H1 (cell line): ENCODE measurements around the gene TPRN. TPM values are rescaled to one million over a fixed set of nuclear protein-coding genes. Genes with fewer than 3 reads are reported as not detected.

Experiments
- CTCF ChIA-PET: fragments of 300-600 bp; sonication (Branson Sonifier 250); formaldehyde crosslinking; loops from one replicate; lab custom pipeline; 2021; ENCODE audit not compliant: partially characterized antibody; lab: Charles Lee
- POLR2A ChIA-PET: fragments of 300-600 bp; sonication (Branson Sonifier 250); formaldehyde crosslinking; loops from one replicate; lab custom pipeline; 2021; ENCODE audit warnings: inconsistent platforms; ENCODE audit not compliant: partially characterized antibody; lab: Charles Lee
- DNase-seq, 2 experiments: peaks; one replicate each; pipeline versions ENCODE4 v3.0.0 to v3.0.0-alpha.2; 2010 to 2022; ENCODE audit warnings: low spot score in 2 of 2, low read depth in 1 of 2, mixed read lengths in 1 of 2
- FAIRE-seq: peaks from 2 replicates; lab custom pipeline; 2011; peaks lifted over from hg19 to GRCh38; lab: Jason Lieb, UNC
- H2AFZ ChIP-seq: 2 replicates; pipeline ENCODE4 v1.8.1; 2012; ENCODE audit warnings: low read length, inconsistent platforms
- H2AK5ac ChIP-seq: 2 replicates; pipeline ENCODE4 v1.6.1; 2013; ENCODE audit warnings: low read depth, low read length
- H2BK120ac ChIP-seq: replicated peaks from 2 replicates; pipeline ENCODE3; 2013; ENCODE audit warnings: low read depth, low read length, inconsistent platforms
- H2BK12ac ChIP-seq: 2 replicates; pipeline ENCODE4 v1.6.1; 2013; ENCODE audit warnings: low read depth, low read length
- H2BK15ac ChIP-seq: 2 replicates; pipeline ENCODE4 v1.6.1; 2013; ENCODE audit warnings: low read length
- H2BK20ac ChIP-seq: 2 replicates; pipeline ENCODE4 v1.6.1; 2013; ENCODE audit warnings: low read length
- H2BK5ac ChIP-seq: 2 replicates; pipeline ENCODE4 v1.6.1; 2013; ENCODE audit warnings: low read depth, low read length
- H3K14ac ChIP-seq: 2 replicates; pipeline ENCODE4 v1.6.1; 2013; ENCODE audit warnings: inconsistent platforms; ENCODE audit not compliant: insufficient read length
- H3K18ac ChIP-seq: 2 replicates; pipeline ENCODE4 v1.6.1; 2013; ENCODE audit warnings: low read length; ENCODE audit errors: extremely low read depth
- H3K23ac ChIP-seq: 2 replicates; pipeline ENCODE4 v1.6.1; 2013; ENCODE audit warnings: inconsistent platforms; ENCODE audit not compliant: insufficient read length
- H3K23me2 ChIP-seq: 2 replicates; pipeline ENCODE4 v1.6.1; 2013; ENCODE audit warnings: low read depth, low read length
- H3K27ac ChIP-seq: 2 replicates; pipeline ENCODE4 v1.6.1; 2011; ENCODE audit warnings: low read depth, low read length, inconsistent platforms
- H3K27me3 ChIP-seq, 4 experiments: replicated peaks in 1 of 4; 1 replicate in 1 of 4; 2 replicates in 3 of 4; pipeline versions ENCODE4 v1.6.1 to v1.8.1; 2011 to 2013; ENCODE audit warnings: low read length in 3 of 4, mild to moderate bottlenecking in 3 of 4, inconsistent platforms in 2 of 4, mixed read lengths in 2 of 4, moderate library complexity in 1 of 4; ENCODE audit not compliant: control insufficient read depth in 3 of 4, insufficient read depth in 3 of 4; ENCODE audit errors: extremely low read depth in 1 of 4
- H3K36me3 ChIP-seq, 4 experiments: 2 replicates each; pipeline versions ENCODE4 v1.6.1 to v1.8.1; 2011 to 2013; ENCODE audit warnings: mild to moderate bottlenecking in 4 of 4, low read length in 3 of 4, moderate library complexity in 2 of 4, control low read depth in 1 of 4, inconsistent platforms in 1 of 4; ENCODE audit not compliant: insufficient read depth in 4 of 4, control insufficient read depth in 2 of 4
- H3K4ac ChIP-seq: replicated peaks from 2 replicates; pipeline ENCODE3; 2013; ENCODE audit warnings: low read length, low read depth, mixed read lengths, inconsistent platforms; ENCODE audit not compliant: insufficient read length
- H3K4me1 ChIP-seq, 4 experiments: replicated peaks in 1 of 4; 1 replicate in 1 of 4; 2 replicates in 3 of 4; pipeline versions ENCODE4 v1.6.1 to v1.8.1; 2011 to 2013; ENCODE audit warnings: low read length in 3 of 4, inconsistent platforms in 2 of 4, mixed read lengths in 1 of 4; ENCODE audit not compliant: insufficient read depth in 4 of 4, control insufficient read depth in 3 of 4
- H3K4me2 ChIP-seq, 2 experiments: 2 replicates each; pipeline versions ENCODE4 v1.6.1 to v1.8.1; 2011 to 2013; ENCODE audit warnings: low read depth in 2 of 2, low read length in 2 of 2, control low read depth in 1 of 2, inconsistent platforms in 1 of 2, mild to moderate bottlenecking in 1 of 2; ENCODE audit not compliant: insufficient read depth in 1 of 2
- H3K4me3 ChIP-seq, 4 experiments: fragments of 200-600, 300-600 bp in 1 of 4; sonication (generic), shearing (Covaris generic), sonication (Bioruptor Twin) in 1 of 4; 2 replicates each; pipeline versions ENCODE4 v1.5.1 to v1.8.1; 2011 to 2016; ENCODE audit warnings: low read length in 4 of 4, low read depth in 3 of 4, control low read depth in 2 of 4, inconsistent platforms in 2 of 4, mild to moderate bottlenecking in 2 of 4, mixed read lengths in 1 of 4, moderate library complexity in 1 of 4; ENCODE audit not compliant: insufficient read depth in 2 of 4; ENCODE audit errors: extremely low read depth in 1 of 4
- H3K56ac ChIP-seq: replicated peaks from 2 replicates; pipeline ENCODE3; 2013; ENCODE audit warnings: low read depth, mild to moderate bottlenecking, mixed read lengths, low read length, inconsistent platforms; ENCODE audit not compliant: insufficient read length
- H3K79me1 ChIP-seq: 2 replicates; pipeline ENCODE4 v1.6.1; 2013; ENCODE audit warnings: low read depth, low read length, control low read depth
- H3K79me2 ChIP-seq, 2 experiments: 2 replicates each; pipeline versions ENCODE4 v1.6.1 to v1.8.1; 2012 to 2013; ENCODE audit warnings: low read length in 2 of 2, mild to moderate bottlenecking in 2 of 2, inconsistent platforms in 1 of 2; ENCODE audit not compliant: insufficient read depth in 2 of 2, control insufficient read depth in 1 of 2
- H3K9ac ChIP-seq, 4 experiments: replicated peaks in 1 of 4; 1 replicate in 1 of 4; 2 replicates in 3 of 4; pipeline versions ENCODE4 v1.6.1 to v1.8.1; 2011 to 2013; ENCODE audit warnings: low read depth in 3 of 4, low read length in 3 of 4, control low read depth in 2 of 4, mild to moderate bottlenecking in 2 of 4, moderate library complexity in 2 of 4, inconsistent platforms in 1 of 4; ENCODE audit errors: extremely low read depth in 1 of 4
- H3K9me3 ChIP-seq, 2 experiments: 2 replicates each; pipeline versions ENCODE4 v1.6.1 to v1.8.1; 2012 to 2013; ENCODE audit warnings: mild to moderate bottlenecking in 2 of 2, moderate library complexity in 2 of 2, control low read depth in 1 of 2, inconsistent platforms in 1 of 2, low read depth in 1 of 2, low read length in 1 of 2, mixed read lengths in 1 of 2; ENCODE audit not compliant: insufficient read depth in 2 of 2
- H4K20me1 ChIP-seq, 2 experiments: replicated peaks in 1 of 2; 2 replicates each; pipeline versions ENCODE3 to v1.8.1; 2011 to 2013; ENCODE audit warnings: inconsistent platforms in 2 of 2, low read length in 2 of 2, mild to moderate bottlenecking in 1 of 2; ENCODE audit not compliant: insufficient read depth in 2 of 2, control insufficient read depth in 1 of 2
- H4K5ac ChIP-seq: 2 replicates; pipeline ENCODE4 v1.6.1; 2013; ENCODE audit warnings: low read length, low read depth, mixed read lengths, inconsistent platforms; ENCODE audit not compliant: insufficient read length
- H4K8ac ChIP-seq: 2 replicates; pipeline ENCODE4 v1.8.0; 2013; ENCODE audit warnings: mild to moderate bottlenecking, moderate library complexity, low read length, inconsistent platforms; ENCODE audit not compliant: insufficient read depth; ENCODE audit errors: extremely low read depth
- H4K91ac ChIP-seq: replicated peaks from 2 replicates; pipeline ENCODE3; 2013; ENCODE audit warnings: low read length, mixed read lengths, inconsistent platforms; ENCODE audit not compliant: insufficient read length
- ATF2 ChIP-seq: IDR thresholded peaks from 2 replicates; pipeline ENCODE4 v1.6.1; 2012; ENCODE audit warnings: low read length, inconsistent platforms
- BRCA1 ChIP-seq: IDR thresholded peaks from 2 replicates; pipeline ENCODE4 v1.6.1; 2012; ENCODE audit warnings: low read depth, low read length, improper control_type of control experiment
- CEBPB ChIP-seq: IDR thresholded peaks from 2 replicates; pipeline ENCODE4 v1.6.1; 2012; ENCODE audit warnings: low read depth, low read length
- KDM1A ChIP-seq: fragments of 200-600, 300-600 bp; sonication (generic); IDR thresholded peaks from 2 replicates; pipeline ENCODE4 v1.7.1; 2016; ENCODE audit warnings: mild to moderate bottlenecking, low read length, borderline replicate concordance
- MAX ChIP-seq: IDR thresholded peaks from 2 replicates; pipeline ENCODE4 v1.6.1; 2012; ENCODE audit warnings: inconsistent platforms
- POLR2AphosphoS5 ChIP-seq: IDR thresholded peaks from 2 replicates; pipeline ENCODE4 v1.6.1; 2011; ENCODE audit warnings: low read depth, low read length
- SIX5 ChIP-seq: IDR thresholded peaks from 2 replicates; pipeline ENCODE4 v1.6.1; 2011; ENCODE audit warnings: mild to moderate bottlenecking, low read depth, low read length
- YY1 ChIP-seq: IDR thresholded peaks from 2 replicates; pipeline ENCODE4 v1.6.1; 2011; ENCODE audit warnings: low read depth, mild to moderate bottlenecking, low read length
- WGBS, 2 experiments: shearing (Covaris generic) in 1 of 2; methylation state at CpG; one replicate each; pipeline versions ENCODE4 v1.1.6 to v1.1.7; 2013 to 2015; ENCODE audit warnings: low lambda C conversion rate in 2 of 2, mixed read lengths in 2 of 2, inconsistent platforms in 1 of 2, low coverage in 1 of 2, missing lambda C conversion rate in 1 of 2; ENCODE audit not compliant: insufficient replicate concordance in 2 of 2, insufficient coverage in 1 of 2, insufficient read length in 1 of 2; ENCODE audit errors: extremely low coverage in 1 of 2, missing lambda C conversion rate in 1 of 2; 5-methylcytosine and 5-hydroxymethylcytosine counted together
- polyA plus RNA-seq, 7 experiments: library from polyadenylated mRNA; depleted of rRNA in 3 of 7; stranded (reverse) in 5 of 7; unstranded in 2 of 7; fragments of >200 nt in 5 of 7; fragments of 200-250 nt in 2 of 7; gene quantifications; 1 replicate in 5 of 7; 2 replicates in 1 of 7; 4 replicates in 1 of 7; pipeline versions ENCODE4 v1.2.1 to v1.2.3, GENCODE V29; 2011 to 2013; ENCODE audit warnings: missing spikeins in 2 of 7, mixed read lengths in 2 of 7
- total RNA-seq: library from RNA; stranded (reverse); fragmentation: NEBNext Ultra II Directional; extraction: Animal tissue kit (Norgen Biotek cat#: 25700); gene quantifications from 2 replicates; pipeline ENCODE4 v1.2.1, GENCODE V29; 2021

The TPRN gene
- total and polyA plus RNA-seq, 2 of the 8 experiments (the other 6 are each of a cell fraction or from before 2014, with no cell fraction given) = 9.7 to 23.2 TPM

- DNase-seq (peak in 1 of 2 experiments; percentile 89), FAIRE-seq (no peak)
- Histone ChIP-seq H2BK120ac (no peak overlapping the region), H3K27me3 (peaks cover 38 to 84% (median 68%) of the 10 kb centered on the region in 4 experiments), H3K23ac (no peak overlapping the region), H3K79me1 (no peaks in the 10 kb centered on the region), H4K5ac (no peak overlapping the region), H2BK5ac (no peak overlapping the region), H2BK15ac (0 out of 2 replicates have a peak overlapping the region, but pooled peaks have one; percentile 81), H2BK20ac (no peak overlapping the region), H3K56ac (no peak overlapping the region), H3K18ac (peak overlapping the region; percentile 78), H3K9me3 (no peaks in the 10 kb centered on the region), H2AFZ (peak overlapping the region; percentile 73; the same call in 1 of the 2 replicates), H4K8ac (peak overlapping the region; percentile 51; the same call in 1 of the 2 replicates), H3K9ac (peak overlapping the region in 1 of 4 experiments; percentile 50; a peak in 1 of 7 replicates), H3K27ac (no peak overlapping the region), H3K36me3 (no peaks in the 10 kb centered on the region; a peak in 1 of 8 replicates), H2AK5ac (no peak overlapping the region), H3K23me2 (peaks cover 15% of the 10 kb centered on the region; the same call in 1 of the 2 replicates), H3K4ac (no peak overlapping the region), H2BK12ac (peak overlapping the region; percentile 39; the same call in 1 of the 2 replicates), H4K91ac (peak overlapping the region; percentile 74), H3K4me2 (peak overlapping the region; percentile 68 to 96), H3K14ac (no peak overlapping the region), H3K4me1 (peaks cover 0 to 16% (median 11%) of the 10 kb centered on the region in 4 experiments; a peak in 6 of 7 replicates), H3K4me3 (peak overlapping the region; percentile 35 to 65 (median 49)), H4K20me1 (peaks cover 0 to 9% of the 10 kb centered on the region in 2 experiments), H3K79me2 (no peaks in the 10 kb centered on the region)
- ChIA-PET POLR2A (interaction anchor here (0.7 to 3.0 kb wide), 8 partner anchors 12 to 71 kb away, joined by 3 to 14 read pairs (median 5); partner anchors contain the start of gene TUBB4B), CTCF (interaction anchor here (0.8 to 4.3 kb wide), 11 partner anchors 14 to 140 kb away, joined by 3 to 29 read pairs (median 3); partner anchors contain the start of genes ANAPC2, RNF224 and SSNA1)
- WGBS, 2 experiments = 2% methylated on average over 92 of the region's 124 CpGs; no CpG with 5 or more reads in 1 of the 2 experiments
- TF ChIP-seq YY1 (no peak), BRCA1 (no peak), SIX5 (no peak), MAX (peak; percentile 87), KDM1A (peak; percentile 9; the same call in 1 of the 2 replicates), POLR2AphosphoS5 (no peak), CEBPB (no peak), ATF2 (no peak)
These were observed 31.4 kb downstream of the TPRN start for GRCh38 chr9:137168904-137169856.
